Parathyroid adenoma (tissue), 2 donors: ENCODE data around the gene CDH13.

Source experiments
- H2AFZ ChIP-seq: fragments of 300-600 bp; sonication (generic); one replicate; pipeline ENCODE4 v1.7.0; 2017; ENCODE audit warnings: antibody characterized with exemption, mild to moderate bottlenecking
- H3K27ac ChIP-seq: fragments of 300-600 bp; sonication (generic); one replicate; pipeline ENCODE4 v1.7.0; 2017
- H3K27me3 ChIP-seq: fragments of 300-600 bp; sonication (generic); one replicate; pipeline ENCODE4 v1.7.0; 2017; ENCODE audit warnings: low read length; ENCODE audit not compliant: control insufficient read depth, insufficient read depth
- H3K36me3 ChIP-seq: fragments of 300-600 bp; sonication (generic); one replicate; pipeline ENCODE4 v1.7.0; 2017; ENCODE audit warnings: low read length; ENCODE audit not compliant: control insufficient read depth, insufficient read depth
- H3K4me1 ChIP-seq: fragments of 300-600 bp; sonication (generic); one replicate; pipeline ENCODE4 v1.7.0; 2017; ENCODE audit warnings: control low read depth
- H3K4me2 ChIP-seq: fragments of 300-600 bp; sonication (generic); one replicate; pipeline ENCODE4 v1.7.0; 2017; ENCODE audit warnings: low read length
- H3K4me3 ChIP-seq: fragments of 300-600 bp; sonication (generic); one replicate; pipeline ENCODE4 v1.7.0; 2017; ENCODE audit warnings: low read depth, low read length
- H3K79me2 ChIP-seq: fragments of 300-600 bp; sonication (generic); one replicate; pipeline ENCODE4 v1.7.0; 2017; ENCODE audit warnings: control low read depth
- H3K9ac ChIP-seq: fragments of 300-600 bp; sonication (generic); one replicate; pipeline ENCODE4 v1.7.0; 2017; ENCODE audit warnings: mild to moderate bottlenecking
- H3K9me3 ChIP-seq: fragments of 300-600 bp; sonication (generic); one replicate; pipeline ENCODE4 v1.7.0; 2017; ENCODE audit warnings: low read length; ENCODE audit not compliant: control insufficient read depth
- TF ChIP-seq, protein P1 (sequence below): fragments of 300-600 bp; sonication (generic); IDR thresholded peaks from one replicate; pipeline ENCODE4 v1.7.0; 2017; ENCODE audit warnings: antibody characterized with exemption, mild to moderate bottlenecking
- donor health status: primary hyperparathyroidism.

Gene CDH13

DNA sequence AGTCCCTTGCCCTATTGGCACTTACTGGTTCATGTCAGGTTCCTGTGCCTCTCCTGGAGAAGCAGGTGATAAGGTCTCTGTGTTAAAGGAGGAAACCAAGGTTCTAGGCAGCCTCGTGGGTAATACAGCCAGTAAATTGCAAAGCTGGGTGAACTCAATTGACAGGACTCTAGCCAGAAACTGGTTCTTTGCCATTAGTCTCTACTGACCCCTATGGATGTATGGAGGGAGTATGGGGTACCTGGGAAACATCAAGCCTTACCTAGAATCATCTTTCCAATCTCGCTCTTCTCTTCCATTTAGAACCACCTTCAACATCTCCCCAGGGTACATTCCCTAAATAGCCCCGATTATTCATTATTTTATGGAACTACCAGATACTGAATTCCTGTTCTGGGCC is 169.3 kb downstream of the CDH13 start:
- Histone ChIP-seq H3K79me2 (no peaks in the 10 kb centered on the region), H3K36me3 (no peaks in the 10 kb centered on the region), H3K9me3 (no peaks in the 10 kb centered on the region), H3K4me1 (no peaks in the 10 kb centered on the region), H3K27ac (no peak overlapping the region), H3K9ac (no peak overlapping the region), H3K4me3 (no peak overlapping the region), H3K27me3 (no peaks in the 10 kb centered on the region), H2AFZ (no peak overlapping the region), H3K4me2 (no peak overlapping the region)
- TF ChIP-seq, protein P1, sequence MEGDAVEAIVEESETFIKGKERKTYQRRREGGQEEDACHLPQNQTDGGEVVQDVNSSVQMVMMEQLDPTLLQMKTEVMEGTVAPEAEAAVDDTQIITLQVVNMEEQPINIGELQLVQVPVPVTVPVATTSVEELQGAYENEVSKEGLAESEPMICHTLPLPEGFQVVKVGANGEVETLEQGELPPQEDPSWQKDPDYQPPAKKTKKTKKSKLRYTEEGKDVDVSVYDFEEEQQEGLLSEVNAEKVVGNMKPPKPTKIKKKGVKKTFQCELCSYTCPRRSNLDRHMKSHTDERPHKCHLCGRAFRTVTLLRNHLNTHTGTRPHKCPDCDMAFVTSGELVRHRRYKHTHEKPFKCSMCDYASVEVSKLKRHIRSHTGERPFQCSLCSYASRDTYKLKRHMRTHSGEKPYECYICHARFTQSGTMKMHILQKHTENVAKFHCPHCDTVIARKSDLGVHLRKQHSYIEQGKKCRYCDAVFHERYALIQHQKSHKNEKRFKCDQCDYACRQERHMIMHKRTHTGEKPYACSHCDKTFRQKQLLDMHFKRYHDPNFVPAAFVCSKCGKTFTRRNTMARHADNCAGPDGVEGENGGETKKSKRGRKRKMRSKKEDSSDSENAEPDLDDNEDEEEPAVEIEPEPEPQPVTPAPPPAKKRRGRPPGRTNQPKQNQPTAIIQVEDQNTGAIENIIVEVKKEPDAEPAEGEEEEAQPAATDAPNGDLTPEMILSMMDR = no peak

DNA sequence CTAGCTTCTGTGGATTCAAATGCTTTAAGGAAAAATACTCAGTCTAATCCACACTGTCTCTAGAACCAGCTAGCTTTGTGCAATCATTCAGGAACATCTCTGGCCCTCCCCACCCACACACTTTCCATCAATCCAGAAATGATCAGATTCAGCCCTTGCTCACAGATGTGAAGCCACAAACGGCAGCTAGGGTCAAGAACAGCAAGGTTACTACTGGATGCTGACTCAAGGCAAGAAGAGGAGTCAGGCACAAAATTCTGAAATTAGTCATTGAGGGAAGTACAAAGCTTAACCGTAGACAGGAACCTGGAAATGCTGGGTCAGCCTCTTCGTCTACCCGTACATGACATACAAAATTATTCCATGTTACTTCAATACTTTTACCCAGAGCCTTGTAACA is 174.6 kb downstream of the CDH13 start:
- Histone ChIP-seq H3K27me3 (no peaks in the 10 kb centered on the region), H3K9ac (no peak overlapping the region), H3K9me3 (no peaks in the 10 kb centered on the region), H3K36me3 (no peaks in the 10 kb centered on the region), H3K27ac (no peak overlapping the region), H3K4me3 (no peak overlapping the region), H3K4me1 (no peaks in the 10 kb centered on the region), H3K4me2 (no peak overlapping the region), H2AFZ (no peak overlapping the region), H3K79me2 (no peaks in the 10 kb centered on the region)
- TF ChIP-seq, protein P1 = no peak

DNA sequence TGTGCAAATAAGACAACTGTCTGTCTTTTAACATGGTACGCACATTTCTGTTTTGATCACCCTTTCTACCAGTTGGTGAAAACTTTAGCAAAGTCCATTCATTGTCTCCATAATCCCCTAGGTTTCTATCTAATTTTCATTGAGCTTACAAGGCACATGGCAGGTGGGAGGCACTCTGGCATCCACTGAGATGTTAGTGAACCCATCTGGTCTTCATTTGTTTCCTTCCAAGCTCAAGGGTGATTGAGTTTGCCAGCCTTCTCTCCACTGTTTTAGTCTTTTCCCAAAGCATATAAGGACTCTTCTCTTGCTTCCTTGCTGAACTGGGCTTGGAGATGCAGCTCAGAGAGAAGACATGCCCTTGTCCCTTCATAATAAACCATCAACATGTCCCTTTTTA is 179.1 kb downstream of the CDH13 start:
- TF ChIP-seq, protein P1 = no peak
- Histone ChIP-seq H3K79me2 (no peaks in the 10 kb centered on the region), H3K27me3 (no peaks in the 10 kb centered on the region)

DNA sequence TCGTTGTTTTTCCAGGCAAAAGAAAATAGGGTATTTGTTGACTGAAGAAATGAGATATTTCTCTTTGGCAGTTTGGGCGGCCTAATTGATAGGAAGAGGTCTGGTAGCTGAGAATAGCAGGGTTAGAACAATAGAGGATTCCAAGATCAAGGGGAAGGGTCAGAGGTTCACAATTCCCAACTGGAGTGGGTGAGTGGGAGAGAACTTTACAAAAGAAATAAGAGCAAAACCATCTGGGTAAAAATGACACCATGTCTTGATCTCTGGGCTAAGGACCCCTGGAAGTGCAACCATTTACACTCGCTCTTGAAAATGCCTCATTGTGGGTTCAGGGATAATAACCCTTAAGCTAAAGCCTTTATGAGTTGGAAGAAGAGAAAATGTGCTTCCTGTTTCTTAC is 180.5 kb downstream of the CDH13 start:
- Histone ChIP-seq H3K4me2 (no peak overlapping the region), H3K27ac (no peak overlapping the region), H3K9me3 (no peaks in the 10 kb centered on the region), H3K4me3 (no peak overlapping the region), H3K79me2 (no peaks in the 10 kb centered on the region), H3K27me3 (no peaks in the 10 kb centered on the region), H3K36me3 (no peaks in the 10 kb centered on the region), H2AFZ (no peak overlapping the region), H3K9ac (no peak overlapping the region), H3K4me1 (no peaks in the 10 kb centered on the region)
- TF ChIP-seq, protein P1 = no peak

More for the DNA sequence above, 179.1 kb downstream of the CDH13 start:
- Histone ChIP-seq H3K4me3 (no peak overlapping the region), H3K27ac (no peak overlapping the region), H3K36me3 (no peaks in the 10 kb centered on the region), H3K4me2 (no peak overlapping the region), H3K9me3 (no peaks in the 10 kb centered on the region), H3K4me1 (no peaks in the 10 kb centered on the region), H3K9ac (no peak overlapping the region), H2AFZ (no peak overlapping the region)

- H3K27ac ChIP-seq = no peak overlapping the region
Observed at GRCh38 chr16:82808036-82808435, 181.3 kb downstream of the CDH13 start.

More at GRCh38 chr16:82808036-82808435, 181.3 kb downstream of the CDH13 start:
- no peak overlapping the region for H3K4me2 ChIP-seq
- no peak overlapping the region for H2AFZ ChIP-seq
- H3K9me3 ChIP-seq = no peaks in the 10 kb centered on the region
- TF ChIP-seq, protein P1 = no peak
- H3K9ac ChIP-seq = no peak overlapping the region
- H3K4me1 ChIP-seq = no peaks in the 10 kb centered on the region
- H3K36me3 ChIP-seq = no peaks in the 10 kb centered on the region
- H3K4me3 ChIP-seq = no peak overlapping the region
- H3K27me3 ChIP-seq = no peaks in the 10 kb centered on the region
- H3K79me2 ChIP-seq = no peaks in the 10 kb centered on the region
